ENCODE data around the gene RNU4-1. TPM values are rescaled to one million over a fixed set of nuclear protein-coding genes. Genes with fewer than 3 reads are reported as not detected.

Gene RNU4-1
- total and polyA plus RNA-seq, 2 experiments from 2014 or later = 6.0 TPM; not detected in 1

DNA sequence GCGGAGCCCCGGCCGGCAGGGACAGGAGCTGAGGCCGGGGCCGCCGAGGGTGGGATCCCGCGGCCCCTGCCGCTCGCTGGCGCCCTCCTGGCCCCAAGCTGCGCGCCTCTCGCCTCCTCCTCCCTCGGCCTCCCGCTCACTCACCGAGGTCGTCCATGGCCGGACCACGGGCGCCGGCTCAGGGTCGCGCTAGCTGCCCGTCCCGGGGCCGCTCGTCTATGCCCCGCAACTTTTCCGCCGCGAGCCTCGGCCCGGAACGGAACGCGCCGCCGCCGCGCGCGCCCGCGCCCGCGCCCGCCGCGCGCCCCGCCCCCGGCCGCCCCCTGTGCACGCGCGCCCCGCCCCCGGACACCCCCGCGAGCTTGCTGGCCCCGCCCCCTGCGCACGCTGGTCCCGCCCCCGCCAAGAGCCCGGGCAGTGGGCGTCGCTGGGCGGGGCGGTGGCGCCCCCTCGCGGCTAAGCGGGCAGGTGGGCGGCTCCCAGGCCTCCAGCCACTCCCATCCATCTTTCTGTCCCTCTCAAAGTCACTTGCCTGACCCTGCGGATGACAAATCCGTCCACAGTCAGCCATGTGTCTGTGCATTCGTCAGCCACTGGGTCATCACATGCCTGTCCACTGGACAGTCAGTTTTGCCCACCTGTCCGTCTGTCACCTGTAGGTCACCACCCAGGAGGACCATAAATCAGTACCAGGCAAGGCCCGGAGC lies 27.4 kb downstream of the RNU4-1 start, which contains the start of gene PXN:
PXN (minus strand) TSS at position 258 of the 707 bp plus-strand sequence; CDS start at position 157, 101 bp downstream.
- peak within 1 kb of the TSS; percentile 90 for H2AFZ ChIP-seq
- peaks cover 22% of the 10 kb centered on the region for H3F3A ChIP-seq (replicated peaks; ENCODE audit: low read depth)
- DNase-seq (ENCODE audit: low spot score) (peak; percentile 79), ATAC-seq (peak; percentile 75)
- no peaks in the 10 kb centered on the region for H3K9me3 Mint-ChIP-seq
- H3K79me2 ChIP-seq (replicated peaks; ENCODE audit: insufficient read depth) = peaks cover 45% of the 10 kb centered on the region
- no peaks in the 10 kb centered on the region for H3K9me2 ChIP-seq (ENCODE audit: insufficient read depth)
- no peaks in the 10 kb centered on the region for H3K27me3 ChIP-seq (ENCODE audit: insufficient read depth)
- H3K27me3 Mint-ChIP-seq (ENCODE audit: insufficient read depth, low read depth, poor library complexity) = peaks cover 7% of the 10 kb centered on the region
- H3K27ac Mint-ChIP-seq = peak within 1 kb of the TSS; percentile 55; the same call in 1 of the 2 replicates
- peak within 1 kb of the TSS; percentile 87 for H3K4me3 ChIP-seq
- 0 out of 2 replicates have a peak within 1 kb of the TSS, but pooled peaks have one; percentile 65 for H3K27ac ChIP-seq (ENCODE audit: low read depth)
- peaks cover 22% of the 10 kb centered on the region for H4K20me1 ChIP-seq (replicated peaks; ENCODE audit: insufficient read depth)
- peaks cover 35% of the 10 kb centered on the region for H3K4me1 ChIP-seq (ENCODE audit: insufficient read depth)
- peak within 1 kb of the TSS; percentile 94 for H3K4me2 ChIP-seq
- peak; percentile 47 for TF ChIP-seq POLR2AphosphoS5 (IDR thresholded peaks at IDR 0.05; ENCODE audit: low read depth)
- no peak for TF ChIP-seq EZH2phosphoT487 (IDR thresholded peaks at IDR 0.05; ENCODE audit: unreplicated experiment)
- no peak for TF ChIP-seq ETS1 (IDR thresholded peaks at IDR 0.05)
- TF ChIP-seq CTCF (conservative IDR thresholded peaks at IDR 0.05; ENCODE audit: low read depth in 2 of 2) = peak; percentile 68 to 91
- H3K4me3 Mint-ChIP-seq = peak within 1 kb of the TSS; percentile 82
- peaks cover 2% of the 10 kb centered on the region; the same call in 1 of the 3 replicates for H3K36me3 Mint-ChIP-seq (ENCODE audit: low read depth)
- H3K36me3 ChIP-seq (ENCODE audit: insufficient read depth) = no peaks in the 10 kb centered on the region
- H3K4me1 Mint-ChIP-seq = peaks cover 40% of the 10 kb centered on the region

- DNase-seq (ENCODE audit: low spot score) = peak; percentile 32
- Mint-ChIP-seq H3K4me1 (peaks cover 44% of the 10 kb centered on the region), H3K27me3 (ENCODE audit: insufficient read depth, low read depth, poor library complexity) (peaks cover 8% of the 10 kb centered on the region), H3K9me3 (no peaks in the 10 kb centered on the region), H3K36me3 (ENCODE audit: low read depth) (peaks cover 2% of the 10 kb centered on the region; the same call in 1 of the 3 replicates), H3K4me3 (peak overlapping the region; percentile 82), H3K27ac (peak overlapping the region; percentile 55; the same call in 1 of the 2 replicates)
- Histone ChIP-seq H3K36me3 (ENCODE audit: insufficient read depth) (no peaks in the 10 kb centered on the region), H3K9me2 (ENCODE audit: insufficient read depth) (no peaks in the 10 kb centered on the region), H4K20me1 (replicated peaks; ENCODE audit: insufficient read depth) (peaks cover 22% of the 10 kb centered on the region), H3K27ac (ENCODE audit: low read depth) (no peak overlapping the region), H3K79me2 (replicated peaks; ENCODE audit: insufficient read depth) (peaks cover 51% of the 10 kb centered on the region), H3K4me3 (peak overlapping the region; percentile 87), H3K27me3 (ENCODE audit: insufficient read depth) (no peaks in the 10 kb centered on the region), H2AFZ (no peak overlapping the region), H3F3A (replicated peaks; ENCODE audit: low read depth) (peaks cover 22% of the 10 kb centered on the region), H3K4me2 (peak overlapping the region; percentile 94), H3K4me1 (ENCODE audit: insufficient read depth) (peaks cover 35% of the 10 kb centered on the region)
- no peak; the same call in 2 of the 3 replicates for ATAC-seq
- TF ChIP-seq REST (IDR thresholded peaks at IDR 0.05; ENCODE audit: unreplicated experiment) (no peak), EZH2 (IDR thresholded peaks at IDR 0.05; ENCODE audit: low read depth, unreplicated experiment) (no peak), ZNF114 (CRISPR knock-in tag; IDR thresholded peaks at IDR 0.05) (no peak), JUNB (IDR thresholded peaks at IDR 0.05; ENCODE audit: unreplicated experiment) (no peak), CREB1 (CRISPR knock-in tag; IDR thresholded peaks at IDR 0.05; ENCODE audit: low read depth) (no peak), CTCF (conservative IDR thresholded peaks at IDR 0.05; ENCODE audit: low read depth in 2 of 2) (no peak), NANOG (IDR thresholded peaks at IDR 0.05; ENCODE audit: borderline replicate concordance) (no peak), ETS1 (IDR thresholded peaks at IDR 0.05) (no peak), EZH2phosphoT487 (IDR thresholded peaks at IDR 0.05; ENCODE audit: unreplicated experiment) (no peak)
Measured at GRCh38 chr12:120264904-120265472, 28.0 kb downstream of the RNU4-1 start.

Data from GM23338 (cell line).